Spleen (tissue), 7 donors: ENCODE results near the gene INPP4A.

ENCODE experiments used
- POLR2A ChIP-seq, 3 donors: fragments of 450-650 bp; IDR thresholded peaks; one replicate each; pipeline ENCODE4 v1.5.1; 2017; ENCODE audit warnings: antibody characterized with exemption in 3 of 3, mild to moderate bottlenecking in 1 of 3
- POLR2AphosphoS5 ChIP-seq, 3 donors: sonication (generic); formaldehyde crosslinking; IDR thresholded peaks; one replicate each; pipeline ENCODE4 v1.5.1; 2017; ENCODE audit warnings: antibody characterized with exemption in 3 of 3
- TF ChIP-seq, protein P1 (sequence below), 11 experiments: fragments of 200-600 bp in 7 of 11; fragments of 450-650 bp in 4 of 11; sonication (generic) in 4 of 11; IDR thresholded peaks in 8 of 11; conservative IDR thresholded peaks in 3 of 11; 1 replicate in 7 of 11; 2 replicates in 4 of 11; pipeline versions ENCODE4 v1.4.0 to v1.8.0; 2016 to 2021; ENCODE audit warnings: antibody characterized with exemption in 11 of 11, inconsistent platforms in 4 of 11, mild to moderate bottlenecking in 1 of 11
- donor health status: DM: no; HTN: no; CAD: no; lungs with moderate emphysema.
- donor health status: DM: no; HTN: no; CAD: no.
- donor health status: DM: no; HTN: no; CAD: no.

DNA sequence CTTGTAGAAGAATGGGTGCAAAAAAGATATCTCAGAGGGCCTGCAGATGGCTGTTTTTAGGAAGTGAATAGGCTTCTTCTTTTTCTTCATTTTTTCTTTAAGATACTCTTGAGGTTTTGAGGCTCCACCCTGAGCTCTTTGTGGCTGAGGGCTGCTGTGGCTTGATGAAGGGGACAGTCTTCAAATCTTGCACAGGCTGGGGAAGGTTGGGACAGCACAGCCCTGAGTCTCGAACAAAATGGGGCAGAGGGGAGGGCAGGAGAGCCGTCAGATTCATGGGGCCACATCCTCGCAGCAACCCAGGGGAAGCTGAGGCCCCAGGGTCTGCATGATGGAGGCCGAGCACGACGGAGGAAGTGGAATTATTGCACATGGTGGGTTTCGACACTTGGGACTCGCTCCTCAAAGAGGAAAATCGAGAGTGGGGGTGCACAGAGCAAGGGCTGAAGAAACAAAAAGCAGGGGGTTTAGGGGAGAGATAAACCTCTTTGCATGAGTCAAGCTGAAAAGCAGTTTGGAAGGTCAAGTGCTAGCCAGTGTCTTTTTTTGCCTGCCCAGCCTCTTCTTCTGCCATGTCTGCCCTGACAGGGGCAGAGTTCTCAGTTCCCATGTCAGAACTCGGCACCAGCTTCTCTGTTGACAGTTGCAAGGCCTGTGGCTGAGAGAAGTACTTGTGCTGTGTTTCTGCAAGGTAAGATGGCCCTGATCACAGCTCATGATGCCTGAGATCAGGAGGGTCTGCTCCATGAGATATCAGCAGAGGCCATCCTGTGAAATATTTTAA, 19.5 kb downstream of the INPP4A start:
- TF ChIP-seq, protein P1, sequence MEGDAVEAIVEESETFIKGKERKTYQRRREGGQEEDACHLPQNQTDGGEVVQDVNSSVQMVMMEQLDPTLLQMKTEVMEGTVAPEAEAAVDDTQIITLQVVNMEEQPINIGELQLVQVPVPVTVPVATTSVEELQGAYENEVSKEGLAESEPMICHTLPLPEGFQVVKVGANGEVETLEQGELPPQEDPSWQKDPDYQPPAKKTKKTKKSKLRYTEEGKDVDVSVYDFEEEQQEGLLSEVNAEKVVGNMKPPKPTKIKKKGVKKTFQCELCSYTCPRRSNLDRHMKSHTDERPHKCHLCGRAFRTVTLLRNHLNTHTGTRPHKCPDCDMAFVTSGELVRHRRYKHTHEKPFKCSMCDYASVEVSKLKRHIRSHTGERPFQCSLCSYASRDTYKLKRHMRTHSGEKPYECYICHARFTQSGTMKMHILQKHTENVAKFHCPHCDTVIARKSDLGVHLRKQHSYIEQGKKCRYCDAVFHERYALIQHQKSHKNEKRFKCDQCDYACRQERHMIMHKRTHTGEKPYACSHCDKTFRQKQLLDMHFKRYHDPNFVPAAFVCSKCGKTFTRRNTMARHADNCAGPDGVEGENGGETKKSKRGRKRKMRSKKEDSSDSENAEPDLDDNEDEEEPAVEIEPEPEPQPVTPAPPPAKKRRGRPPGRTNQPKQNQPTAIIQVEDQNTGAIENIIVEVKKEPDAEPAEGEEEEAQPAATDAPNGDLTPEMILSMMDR (IDR thresholded peaks at IDR 0.05 in 8 of 11, conservative IDR thresholded peaks at IDR 0.05 in 3 of 11), result no peak
- TF ChIP-seq POLR2AphosphoS5 (IDR thresholded peaks at IDR 0.05) (peak in 2 of 3 donors; percentile 36 to 40), POLR2A (IDR thresholded peaks at IDR 0.05) (no peak)
